GM20000 (cell line): ENCODE measurements around the gene DAB1.

Experiments used
- DNase-seq: peaks from one replicate; pipeline ENCODE4 v3.0.0; 2012; ENCODE audit warnings: low spot score
- TF ChIP-seq, protein P1 (sequence below): IDR thresholded peaks from 2 replicates; pipeline ENCODE4 v1.5.1; 2012; ENCODE audit warnings: mild to moderate bottlenecking, control low read depth; ENCODE audit errors: extremely low read depth, missing control alignments

Gene DAB1

GRCh38 chr1:57321776-57322175 lies 102.1 kb downstream of the DAB1 start:
- TF ChIP-seq, protein P1, sequence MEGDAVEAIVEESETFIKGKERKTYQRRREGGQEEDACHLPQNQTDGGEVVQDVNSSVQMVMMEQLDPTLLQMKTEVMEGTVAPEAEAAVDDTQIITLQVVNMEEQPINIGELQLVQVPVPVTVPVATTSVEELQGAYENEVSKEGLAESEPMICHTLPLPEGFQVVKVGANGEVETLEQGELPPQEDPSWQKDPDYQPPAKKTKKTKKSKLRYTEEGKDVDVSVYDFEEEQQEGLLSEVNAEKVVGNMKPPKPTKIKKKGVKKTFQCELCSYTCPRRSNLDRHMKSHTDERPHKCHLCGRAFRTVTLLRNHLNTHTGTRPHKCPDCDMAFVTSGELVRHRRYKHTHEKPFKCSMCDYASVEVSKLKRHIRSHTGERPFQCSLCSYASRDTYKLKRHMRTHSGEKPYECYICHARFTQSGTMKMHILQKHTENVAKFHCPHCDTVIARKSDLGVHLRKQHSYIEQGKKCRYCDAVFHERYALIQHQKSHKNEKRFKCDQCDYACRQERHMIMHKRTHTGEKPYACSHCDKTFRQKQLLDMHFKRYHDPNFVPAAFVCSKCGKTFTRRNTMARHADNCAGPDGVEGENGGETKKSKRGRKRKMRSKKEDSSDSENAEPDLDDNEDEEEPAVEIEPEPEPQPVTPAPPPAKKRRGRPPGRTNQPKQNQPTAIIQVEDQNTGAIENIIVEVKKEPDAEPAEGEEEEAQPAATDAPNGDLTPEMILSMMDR: no peak
- DNase-seq: no peak

GRCh38 chr1:57319791-57320190 lies 104.1 kb downstream of the DAB1 start:
- no peak for DNase-seq
- TF ChIP-seq, protein P1: no peak

DNA sequence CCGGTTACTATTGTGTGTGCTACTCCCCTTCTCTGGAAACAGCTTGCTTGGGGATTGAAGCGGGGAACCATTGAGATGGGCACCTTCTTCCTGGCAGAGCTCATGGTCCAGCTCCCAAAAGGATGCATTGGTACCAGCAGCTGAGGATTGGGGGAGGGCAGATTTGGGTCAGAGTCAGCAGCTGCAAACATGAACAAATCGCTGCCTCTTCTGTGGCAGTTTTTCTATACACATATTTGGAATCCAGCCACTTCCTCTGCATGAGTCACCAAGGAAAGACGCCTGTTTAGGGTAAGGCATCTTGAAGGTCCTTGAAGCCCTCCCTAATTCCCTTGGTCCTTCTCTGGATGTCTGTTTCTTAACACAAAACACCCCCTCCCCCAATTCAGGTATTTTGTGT lies 104.7 kb downstream of the DAB1 start:
- DNase-seq: no peak
- TF ChIP-seq, protein P1: no peak

GRCh38 chr1:57316861-57317260 lies 107.0 kb downstream of the DAB1 start:
- no peak for DNase-seq
- TF ChIP-seq, protein P1: no peak

DNA sequence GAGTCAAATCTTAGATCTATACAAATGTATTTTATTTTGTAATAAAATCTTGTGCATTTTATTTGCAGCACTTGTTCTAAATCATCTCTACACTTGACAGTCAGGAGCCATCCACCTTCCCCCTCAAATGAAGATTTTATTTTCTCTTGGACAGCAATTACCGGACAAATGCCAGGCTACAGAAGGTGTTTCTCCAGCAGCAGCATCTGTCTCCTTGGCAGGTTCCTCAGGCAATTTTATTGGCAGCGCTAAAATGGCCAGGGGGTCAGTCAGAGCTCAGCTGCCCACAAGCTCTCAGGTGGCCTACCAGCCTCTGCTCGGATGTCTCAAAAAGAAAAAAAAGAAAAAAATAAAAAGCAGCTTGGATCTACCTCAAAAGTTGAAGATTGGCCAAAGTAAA lies 107.6 kb downstream of the DAB1 start:
- TF ChIP-seq, protein P1: no peak

DNA sequence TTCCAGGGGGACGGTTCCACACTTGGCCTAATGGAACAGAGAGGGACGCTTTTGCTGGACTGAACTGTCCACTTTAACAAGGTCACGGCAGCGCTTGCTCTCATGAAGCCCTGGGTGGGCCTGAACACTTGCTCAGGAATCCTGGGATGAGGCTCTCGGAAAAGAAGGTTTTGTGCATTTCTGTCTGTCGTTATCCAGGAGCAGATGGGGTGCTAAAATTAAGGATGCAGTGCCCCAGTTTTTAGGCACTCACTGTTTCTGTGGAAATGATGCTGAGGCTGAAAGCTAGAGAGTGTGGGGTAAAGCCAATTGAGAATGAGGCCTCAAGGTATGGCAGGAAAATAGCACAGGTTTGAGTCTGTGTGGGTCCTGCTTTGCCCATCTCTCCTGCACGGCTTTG lies 111.0 kb downstream of the DAB1 start:
- no peak for DNase-seq
- TF ChIP-seq, protein P1: no peak

More for the DNA sequence above, 107.6 kb downstream of the DAB1 start:
- DNase-seq: no peak

GRCh38 chr1:57311411-57311810 lies 112.4 kb downstream of the DAB1 start:
- TF ChIP-seq, protein P1: no peak
- DNase-seq: no peak
